GM20000 (cell line): ENCODE results near the gene PRMT7.

Experiments
- DNase-seq: peaks from one replicate; pipeline ENCODE4 v3.0.0; 2012; ENCODE audit warnings: low spot score
- CTCF ChIP-seq: IDR thresholded peaks from 2 replicates; pipeline ENCODE4 v1.5.1; 2012; ENCODE audit warnings: mild to moderate bottlenecking, control low read depth; ENCODE audit errors: extremely low read depth, missing control alignments

The PRMT7 gene

GRCh38 chr16:68374246-68374805 is 63.5 kb downstream of the PRMT7 start:
- DNase-seq, result no peak
- TF ChIP-seq CTCF, result no peak

- TF ChIP-seq CTCF, result no peak
- no peak for DNase-seq
Measured at GRCh38 chr16:68374961-68375660, 64.3 kb downstream of the PRMT7 start.

GRCh38 chr16:68375801-68376536 is 65.2 kb downstream of the PRMT7 start:
- DNase-seq, result no peak
- TF ChIP-seq CTCF, result no peak

GRCh38 chr16:68376590-68376989 is 65.8 kb downstream of the PRMT7 start:
- DNase-seq, result no peak
- no peak for TF ChIP-seq CTCF

GRCh38 chr16:68377221-68377620 is 66.4 kb downstream of the PRMT7 start:
- TF ChIP-seq CTCF, result no peak
- no peak for DNase-seq

GRCh38 chr16:68377667-68378393 is 67.0 kb downstream of the PRMT7 start:
- TF ChIP-seq CTCF, result no peak
- DNase-seq, result no peak
